ENCODE results near the gene P3H3. TPM values are rescaled to one million over a fixed set of nuclear protein-coding genes. Genes with fewer than 3 reads are reported as not detected.

The P3H3 gene
- polyA plus RNA-seq, 1 donor (not counting 4 experiments of a cell fraction or from before 2014, with no cell fraction given): 3.9 TPM

DNA sequence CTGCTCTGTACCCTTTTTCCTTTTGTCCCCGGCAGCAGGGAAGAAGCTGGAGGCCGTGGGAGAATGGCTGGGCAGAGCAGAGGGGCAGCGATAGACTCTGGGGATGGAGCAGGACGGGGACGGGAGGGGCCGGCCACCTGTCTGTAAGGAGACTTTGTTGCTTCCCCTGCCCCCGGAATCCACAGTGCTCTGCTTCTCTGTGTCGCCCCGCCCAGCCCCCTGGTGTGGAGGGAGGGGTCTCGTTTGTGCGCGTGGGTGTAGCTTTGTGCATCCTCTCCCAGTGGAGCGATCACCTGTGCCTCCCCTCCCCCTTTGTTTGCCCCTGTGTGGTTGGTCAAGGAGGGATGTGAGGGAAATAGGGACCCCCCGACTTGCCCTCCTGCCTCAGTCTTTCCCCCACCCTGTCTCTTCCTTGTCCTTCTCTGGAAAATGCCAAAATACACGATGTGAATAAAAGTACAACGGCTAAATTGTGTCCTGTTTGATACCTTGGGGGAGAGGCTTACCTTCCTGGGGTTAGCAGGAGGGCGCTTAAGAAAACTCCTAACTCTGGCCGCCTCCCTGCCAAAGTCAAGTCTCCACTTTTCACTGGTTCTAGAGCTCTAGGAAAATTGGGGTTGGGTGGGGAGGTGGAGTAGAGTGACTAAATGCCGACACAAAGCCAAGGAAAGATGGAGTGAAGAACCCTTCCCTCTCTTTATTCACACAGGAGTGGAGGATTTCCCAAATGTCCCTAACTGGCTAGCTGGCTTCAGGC is 38.1 kb downstream of the P3H3 start:
- H3K4me3 ChIP-seq (ENCODE audit: control insufficient read depth in 2 of 3, extremely low read depth in 1 of 3, insufficient read depth in 2 of 3, low read depth in 1 of 3, low read length in 3 of 3): peak overlapping the region in 1 of 3 experiments; percentile 57
- H3K4me2 ChIP-seq (ENCODE audit: control insufficient read depth, extremely low read depth, insufficient read depth, low read depth, low read length): peak overlapping the region; percentile 61
- FAIRE-seq (peak; percentile 56), DNase-seq (ENCODE audit: low read depth, low spot score) (no peak)
- TF ChIP-seq, protein P1, sequence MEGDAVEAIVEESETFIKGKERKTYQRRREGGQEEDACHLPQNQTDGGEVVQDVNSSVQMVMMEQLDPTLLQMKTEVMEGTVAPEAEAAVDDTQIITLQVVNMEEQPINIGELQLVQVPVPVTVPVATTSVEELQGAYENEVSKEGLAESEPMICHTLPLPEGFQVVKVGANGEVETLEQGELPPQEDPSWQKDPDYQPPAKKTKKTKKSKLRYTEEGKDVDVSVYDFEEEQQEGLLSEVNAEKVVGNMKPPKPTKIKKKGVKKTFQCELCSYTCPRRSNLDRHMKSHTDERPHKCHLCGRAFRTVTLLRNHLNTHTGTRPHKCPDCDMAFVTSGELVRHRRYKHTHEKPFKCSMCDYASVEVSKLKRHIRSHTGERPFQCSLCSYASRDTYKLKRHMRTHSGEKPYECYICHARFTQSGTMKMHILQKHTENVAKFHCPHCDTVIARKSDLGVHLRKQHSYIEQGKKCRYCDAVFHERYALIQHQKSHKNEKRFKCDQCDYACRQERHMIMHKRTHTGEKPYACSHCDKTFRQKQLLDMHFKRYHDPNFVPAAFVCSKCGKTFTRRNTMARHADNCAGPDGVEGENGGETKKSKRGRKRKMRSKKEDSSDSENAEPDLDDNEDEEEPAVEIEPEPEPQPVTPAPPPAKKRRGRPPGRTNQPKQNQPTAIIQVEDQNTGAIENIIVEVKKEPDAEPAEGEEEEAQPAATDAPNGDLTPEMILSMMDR (optimal IDR thresholded peaks at IDR 0.05 in 1 of 3, IDR thresholded peaks at IDR 0.05 in 1 of 3, conservative IDR thresholded peaks at IDR 0.05 in 1 of 3; ENCODE audit: extremely low read depth in 1 of 3, insufficient read depth in 2 of 3, low read length in 3 of 3): no peak
- no peak for TF ChIP-seq EZH2 (IDR thresholded peaks at IDR 0.05; ENCODE audit: low read length)
- H4K20me1 ChIP-seq (ENCODE audit: control insufficient read depth, extremely low read depth, insufficient read depth, low read length): peaks cover 21% of the 10 kb centered on the region
- H3K36me3 ChIP-seq (ENCODE audit: control insufficient read depth in 2 of 2, extremely low read depth in 1 of 2, insufficient read depth in 2 of 2, low read length in 2 of 2): peaks cover 39 to 44% of the 10 kb centered on the region in 2 experiments
- peaks cover 31% of the 10 kb centered on the region for H3K4me1 ChIP-seq (ENCODE audit: control insufficient read depth, extremely low read depth, insufficient read depth, low read length)
- H3K27ac ChIP-seq (ENCODE audit: control insufficient read depth, insufficient read depth, low read length): no peak overlapping the region
- no peaks in the 10 kb centered on the region for H3K27me3 ChIP-seq (ENCODE audit: control insufficient read depth, extremely low read depth, insufficient read depth, low read length)
- H3K9ac ChIP-seq (ENCODE audit: control insufficient read depth, extremely low read depth, insufficient read depth, low read length): no peak overlapping the region
- H3K9me1 ChIP-seq (ENCODE audit: control insufficient read depth, extremely low read depth, insufficient read depth, low read length): no peaks in the 10 kb centered on the region
- peaks cover 34% of the 10 kb centered on the region for H3K79me2 ChIP-seq (ENCODE audit: control insufficient read depth, insufficient read depth, low read length)
- dilution Hi-C loops (cut with MboI; ENCODE audit: extremely low pct_ligation_motif_present, low sequenced_read_pairs): no loop called here
- H3K9me3 ChIP-seq (ENCODE audit: control insufficient read depth, low read depth, low read length): no peaks in the 10 kb centered on the region
- no peak overlapping the region for H2AFZ ChIP-seq (ENCODE audit: control insufficient read depth, low read length)

DNA sequence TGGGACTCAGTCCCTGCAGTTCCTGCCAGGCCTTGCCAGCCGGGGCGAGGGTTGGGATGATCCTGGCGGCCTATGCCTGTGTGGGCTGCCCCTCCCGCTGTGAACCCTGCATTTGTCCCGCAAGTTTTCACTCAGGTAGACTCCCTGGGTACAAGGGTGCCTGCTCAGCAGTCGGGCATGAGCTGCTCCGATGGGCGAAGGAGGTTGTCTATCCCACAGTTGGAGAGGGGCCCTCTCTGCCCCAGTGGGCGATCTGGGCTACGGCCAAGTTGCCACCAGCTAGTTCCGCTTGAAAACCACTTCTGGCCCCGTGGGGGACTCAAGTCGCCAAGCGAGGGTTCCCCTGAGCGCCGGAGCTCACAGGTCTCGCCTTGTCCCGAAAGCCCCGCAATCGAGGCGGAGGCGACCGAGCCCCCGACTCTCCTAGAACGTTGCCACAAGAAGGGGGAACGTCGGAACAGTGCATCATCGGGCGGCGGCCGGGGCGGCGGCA is 38.8 kb downstream of the P3H3 start:
- dilution Hi-C loops (cut with MboI; ENCODE audit: extremely low pct_ligation_motif_present, low sequenced_read_pairs): no loop called here
- Histone ChIP-seq H3K4me3 (ENCODE audit: control insufficient read depth in 2 of 3, extremely low read depth in 1 of 3, insufficient read depth in 2 of 3, low read depth in 1 of 3, low read length in 3 of 3) (peak overlapping the region; percentile 45 to 87 (median 57)), H3K9ac (ENCODE audit: control insufficient read depth, extremely low read depth, insufficient read depth, low read length) (peak overlapping the region; percentile 59), H3K4me2 (ENCODE audit: control insufficient read depth, extremely low read depth, insufficient read depth, low read depth, low read length) (peak overlapping the region; percentile 61), H3K4me1 (ENCODE audit: control insufficient read depth, extremely low read depth, insufficient read depth, low read length) (peaks cover 37% of the 10 kb centered on the region), H3K9me3 (ENCODE audit: control insufficient read depth, low read depth, low read length) (no peaks in the 10 kb centered on the region), H3K79me2 (ENCODE audit: control insufficient read depth, insufficient read depth, low read length) (peaks cover 36% of the 10 kb centered on the region), H3K36me3 (ENCODE audit: control insufficient read depth in 2 of 2, extremely low read depth in 1 of 2, insufficient read depth in 2 of 2, low read length in 2 of 2) (peaks cover 33 to 38% of the 10 kb centered on the region in 2 experiments), H3K9me1 (ENCODE audit: control insufficient read depth, extremely low read depth, insufficient read depth, low read length) (no peaks in the 10 kb centered on the region), H3K27ac (ENCODE audit: control insufficient read depth, insufficient read depth, low read length) (peak overlapping the region; percentile 17), H3K27me3 (ENCODE audit: control insufficient read depth, extremely low read depth, insufficient read depth, low read length) (no peaks in the 10 kb centered on the region), H2AFZ (ENCODE audit: control insufficient read depth, low read length) (peak overlapping the region; percentile 64), H4K20me1 (ENCODE audit: control insufficient read depth, extremely low read depth, insufficient read depth, low read length) (peaks cover 25% of the 10 kb centered on the region)
- TF ChIP-seq EZH2 (IDR thresholded peaks at IDR 0.05; ENCODE audit: low read length): no peak
- TF ChIP-seq, protein P1 (optimal IDR thresholded peaks at IDR 0.05 in 1 of 3, IDR thresholded peaks at IDR 0.05 in 1 of 3, conservative IDR thresholded peaks at IDR 0.05 in 1 of 3; ENCODE audit: extremely low read depth in 1 of 3, insufficient read depth in 2 of 3, low read length in 3 of 3): no peak
- FAIRE-seq (no peak), DNase-seq (ENCODE audit: low read depth, low spot score) (no peak)

Measured in keratinocyte (primary cell).